ENCODE measurements around the gene ENTPD1.

GRCh38 chr10:95745501-95745900 lies 10.5 kb upstream of the ENTPD1 start:
- TF ChIP-seq CTCF (conservative IDR thresholded peaks at IDR 0.05 in 1 of 2, IDR thresholded peaks at IDR 0.05 in 1 of 2; ENCODE audit: low read depth in 1 of 2, low read length in 2 of 2) (no peak), EZH2 (IDR thresholded peaks at IDR 0.05; ENCODE audit: low read length, missing control alignments) (no peak)

Data from fibroblast of lung (primary cell).